Peyer's patch (tissue), 4 donors: ENCODE data around the gene PODXL2.

Experiments
- POLR2A ChIP-seq, 2 donors: fragments of 450-650 bp; IDR thresholded peaks; one replicate each; pipeline ENCODE4 v1.5.1; 2017; ENCODE audit warnings: antibody characterized with exemption in 2 of 2, mild to moderate bottlenecking in 2 of 2, moderate library complexity in 2 of 2
- TF ChIP-seq, protein P1 (sequence below), 6 experiments: fragments of 450-650 bp in 4 of 6; fragments of 200-600 bp in 2 of 6; sonication (generic) in 1 of 6; IDR thresholded peaks; one replicate each; pipeline ENCODE4 v1.5.1; 2017 to 2019; ENCODE audit warnings: antibody characterized with exemption in 6 of 6, mild to moderate bottlenecking in 3 of 6, moderate library complexity in 1 of 6

DNA sequence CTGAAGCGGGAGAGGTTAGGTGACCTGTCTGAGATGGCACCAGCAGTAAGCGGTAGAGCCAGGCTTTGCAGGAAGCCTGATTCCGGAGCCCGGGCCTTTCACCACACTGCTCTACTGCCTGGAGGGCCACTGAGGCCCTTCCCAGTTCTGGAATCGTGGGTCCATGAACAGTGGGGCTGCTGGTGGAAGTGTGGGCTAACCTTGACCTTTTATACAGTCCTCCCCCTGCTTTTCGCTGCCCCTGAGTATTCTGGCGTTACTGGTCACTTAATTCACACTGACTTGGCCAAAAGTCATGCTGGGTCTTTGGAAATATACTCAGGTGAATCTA lies 41.2 kb downstream of the PODXL2 start:
- TF ChIP-seq, protein P1, sequence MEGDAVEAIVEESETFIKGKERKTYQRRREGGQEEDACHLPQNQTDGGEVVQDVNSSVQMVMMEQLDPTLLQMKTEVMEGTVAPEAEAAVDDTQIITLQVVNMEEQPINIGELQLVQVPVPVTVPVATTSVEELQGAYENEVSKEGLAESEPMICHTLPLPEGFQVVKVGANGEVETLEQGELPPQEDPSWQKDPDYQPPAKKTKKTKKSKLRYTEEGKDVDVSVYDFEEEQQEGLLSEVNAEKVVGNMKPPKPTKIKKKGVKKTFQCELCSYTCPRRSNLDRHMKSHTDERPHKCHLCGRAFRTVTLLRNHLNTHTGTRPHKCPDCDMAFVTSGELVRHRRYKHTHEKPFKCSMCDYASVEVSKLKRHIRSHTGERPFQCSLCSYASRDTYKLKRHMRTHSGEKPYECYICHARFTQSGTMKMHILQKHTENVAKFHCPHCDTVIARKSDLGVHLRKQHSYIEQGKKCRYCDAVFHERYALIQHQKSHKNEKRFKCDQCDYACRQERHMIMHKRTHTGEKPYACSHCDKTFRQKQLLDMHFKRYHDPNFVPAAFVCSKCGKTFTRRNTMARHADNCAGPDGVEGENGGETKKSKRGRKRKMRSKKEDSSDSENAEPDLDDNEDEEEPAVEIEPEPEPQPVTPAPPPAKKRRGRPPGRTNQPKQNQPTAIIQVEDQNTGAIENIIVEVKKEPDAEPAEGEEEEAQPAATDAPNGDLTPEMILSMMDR (IDR thresholded peaks at IDR 0.05) = no peak
- no peak for TF ChIP-seq POLR2A (IDR thresholded peaks at IDR 0.05)
